ENCODE measurements around the gene SFSWAP. TPM values are rescaled to one million over a fixed set of nuclear protein-coding genes. Genes with fewer than 3 reads are reported as not detected.
"Not testable (repeated sequence)": the region's sequence is repeated elsewhere in the genome, so short reads cannot be mapped to it uniquely, and the experiment has no call there.

The SFSWAP gene
- polyA plus RNA-seq, 1 experiment, result 12.5 TPM

DNA sequence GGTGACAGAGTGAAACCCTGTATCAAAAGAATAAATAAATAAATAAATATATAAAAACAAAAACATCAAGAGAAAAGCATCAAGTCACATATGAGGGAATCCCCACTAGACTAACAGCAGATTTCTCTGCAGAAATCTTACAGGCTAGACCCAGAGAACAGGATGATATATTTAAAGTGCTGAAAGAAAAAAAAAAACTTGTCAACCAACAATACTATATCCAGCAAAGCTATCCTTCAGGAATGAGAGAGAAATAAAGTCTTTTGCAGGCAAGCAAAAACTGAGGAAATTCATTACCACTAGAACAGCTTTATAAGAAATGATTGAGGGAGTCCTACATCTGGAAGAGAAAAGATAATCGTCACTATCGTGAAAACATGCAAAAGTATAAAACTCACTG, 6.4 kb upstream of the SFSWAP start:
- no peak overlapping the region for H3K27ac ChIP-seq (ENCODE audit: low read depth, low read length)
- peaks cover 4% of the 10 kb centered on the region; the same call in 1 of the 2 replicates for H3K9me3 ChIP-seq (ENCODE audit: control insufficient read depth, insufficient read depth, low read length)
- TF ChIP-seq, protein P1, sequence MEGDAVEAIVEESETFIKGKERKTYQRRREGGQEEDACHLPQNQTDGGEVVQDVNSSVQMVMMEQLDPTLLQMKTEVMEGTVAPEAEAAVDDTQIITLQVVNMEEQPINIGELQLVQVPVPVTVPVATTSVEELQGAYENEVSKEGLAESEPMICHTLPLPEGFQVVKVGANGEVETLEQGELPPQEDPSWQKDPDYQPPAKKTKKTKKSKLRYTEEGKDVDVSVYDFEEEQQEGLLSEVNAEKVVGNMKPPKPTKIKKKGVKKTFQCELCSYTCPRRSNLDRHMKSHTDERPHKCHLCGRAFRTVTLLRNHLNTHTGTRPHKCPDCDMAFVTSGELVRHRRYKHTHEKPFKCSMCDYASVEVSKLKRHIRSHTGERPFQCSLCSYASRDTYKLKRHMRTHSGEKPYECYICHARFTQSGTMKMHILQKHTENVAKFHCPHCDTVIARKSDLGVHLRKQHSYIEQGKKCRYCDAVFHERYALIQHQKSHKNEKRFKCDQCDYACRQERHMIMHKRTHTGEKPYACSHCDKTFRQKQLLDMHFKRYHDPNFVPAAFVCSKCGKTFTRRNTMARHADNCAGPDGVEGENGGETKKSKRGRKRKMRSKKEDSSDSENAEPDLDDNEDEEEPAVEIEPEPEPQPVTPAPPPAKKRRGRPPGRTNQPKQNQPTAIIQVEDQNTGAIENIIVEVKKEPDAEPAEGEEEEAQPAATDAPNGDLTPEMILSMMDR (IDR thresholded peaks at IDR 0.05; ENCODE audit: low read depth, low read length), result no peak
- CTCF ChIA-PET, result no interaction called here
- POLR2A ChIA-PET, result no interaction called here
- no peak overlapping the region for H3K4me3 ChIP-seq (ENCODE audit: low read depth, low read length)
- no peaks in the 10 kb centered on the region for H3K27me3 ChIP-seq (ENCODE audit: control insufficient read depth, insufficient read depth, low read length)
- DNase-seq (ENCODE audit: low read depth, low spot score), result no peak

- H3K4me3 ChIP-seq (ENCODE audit: low read depth, low read length); H3K9me3 ChIP-seq (ENCODE audit: control insufficient read depth, insufficient read depth, low read length); H3K27me3 ChIP-seq (ENCODE audit: control insufficient read depth, insufficient read depth, low read length); CTCF ChIA-PET; POLR2A ChIA-PET; DNase-seq (ENCODE audit: low read depth, low spot score); H3K27ac ChIP-seq (ENCODE audit: low read depth, low read length): not testable (repeated sequence)
Observed at GRCh38 chr12:131706709-131707108, 4.2 kb upstream of the SFSWAP start.

DNA sequence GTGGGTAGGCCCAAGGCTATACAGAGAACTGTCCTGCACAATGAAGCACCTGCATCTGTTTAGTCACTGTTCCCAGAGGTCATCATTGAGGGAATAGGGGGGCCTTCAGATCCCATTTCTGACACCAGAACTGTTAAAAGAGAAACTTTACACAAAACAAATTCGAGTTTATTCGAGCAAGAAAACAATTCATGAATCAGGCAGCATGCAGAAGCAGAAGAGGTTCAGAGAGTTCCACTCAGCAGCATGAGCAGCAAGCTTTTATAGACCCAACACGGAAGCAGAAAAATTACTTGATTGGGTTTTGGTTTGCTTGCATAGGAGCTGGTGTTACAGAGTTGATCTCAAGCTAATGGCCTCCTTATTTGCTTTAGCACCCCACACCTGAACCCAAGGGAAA, 1.7 kb upstream of the SFSWAP start:
- Histone ChIP-seq H3K27ac (ENCODE audit: low read depth, low read length) (no peak overlapping the region), H3K4me3 (ENCODE audit: low read depth, low read length) (no peak overlapping the region), H3K9me3 (ENCODE audit: control insufficient read depth, insufficient read depth, low read length) (peaks cover 10% of the 10 kb centered on the region), H3K27me3 (ENCODE audit: control insufficient read depth, insufficient read depth, low read length) (no peaks in the 10 kb centered on the region)
- TF ChIP-seq, protein P1 (IDR thresholded peaks at IDR 0.05; ENCODE audit: low read depth, low read length), result no peak
- ChIA-PET POLR2A (no interaction called here), CTCF (interaction anchor here (0.6 to 1.3 kb wide), 2 partner anchors 314 to 961 kb away, joined by 3 to 4 read pairs; no protein-coding TSS in a partner anchor)
- no peak for DNase-seq (ENCODE audit: low read depth, low spot score)

- no peaks in the 10 kb centered on the region for H3K27me3 ChIP-seq (ENCODE audit: control insufficient read depth, insufficient read depth, low read length)
- peak overlapping the region; percentile 100 for H3K4me3 ChIP-seq (ENCODE audit: low read depth, low read length)
- TF ChIP-seq, protein P1 (IDR thresholded peaks at IDR 0.05; ENCODE audit: low read depth, low read length), result no peak
- no peak for DNase-seq (ENCODE audit: low read depth, low spot score)
- CTCF ChIA-PET, result interaction anchor here (1.3 kb wide), 1 partner anchor 119 kb away, joined by 3 read pairs; no protein-coding TSS in a partner anchor
- peaks cover 7% of the 10 kb centered on the region for H3K9me3 ChIP-seq (ENCODE audit: control insufficient read depth, insufficient read depth, low read length)
- no peak overlapping the region for H3K27ac ChIP-seq (ENCODE audit: low read depth, low read length)
- POLR2A ChIA-PET, result interaction anchor here (0.7 to 1.0 kb wide), 2 partner anchors 27 to 936 kb away, joined by 3 read pairs; no protein-coding TSS in a partner anchor
Observed at GRCh38 chr12:131711551-131712205, 788 bp downstream of the SFSWAP start.

- ChIA-PET POLR2A (no interaction called here), CTCF (interaction anchor here (1.2 kb wide), 1 partner anchor 70 kb away, joined by 3 read pairs; no protein-coding TSS in a partner anchor)
- DNase-seq (ENCODE audit: low read depth, low spot score), result no peak
- H3K27me3 ChIP-seq (ENCODE audit: control insufficient read depth, insufficient read depth, low read length), result no peaks in the 10 kb centered on the region
- H3K27ac ChIP-seq (ENCODE audit: low read depth, low read length), result no peak overlapping the region
- H3K4me3 ChIP-seq (ENCODE audit: low read depth, low read length), result no peak overlapping the region
- TF ChIP-seq, protein P1 (IDR thresholded peaks at IDR 0.05; ENCODE audit: low read depth, low read length), result no peak
- H3K9me3 ChIP-seq (ENCODE audit: control insufficient read depth, insufficient read depth, low read length), result peaks cover 7% of the 10 kb centered on the region
Observed at GRCh38 chr12:131713349-131713748, 2.5 kb downstream of the SFSWAP start.
